Stimulated activated CD8-positive, alpha-beta memory T cell treated with anti-CD3 and anti-CD28 coated beads, Interleukin-12 subunit alpha, Interleukin-12 subunit beta, amount 100 ng/mL, for 24 hours (primary cell): ENCODE measurements around the gene GPR32.
"Not testable (repeated sequence)": the region's sequence is repeated elsewhere in the genome, so short reads cannot be mapped to it uniquely, and the experiment has no call there.

Experiments used
- DNase-seq: peaks from one replicate; pipeline ENCODE4 v3.0.0-alpha.2; 2020; ENCODE audit errors: extremely low read depth

GPR32 gene

DNA sequence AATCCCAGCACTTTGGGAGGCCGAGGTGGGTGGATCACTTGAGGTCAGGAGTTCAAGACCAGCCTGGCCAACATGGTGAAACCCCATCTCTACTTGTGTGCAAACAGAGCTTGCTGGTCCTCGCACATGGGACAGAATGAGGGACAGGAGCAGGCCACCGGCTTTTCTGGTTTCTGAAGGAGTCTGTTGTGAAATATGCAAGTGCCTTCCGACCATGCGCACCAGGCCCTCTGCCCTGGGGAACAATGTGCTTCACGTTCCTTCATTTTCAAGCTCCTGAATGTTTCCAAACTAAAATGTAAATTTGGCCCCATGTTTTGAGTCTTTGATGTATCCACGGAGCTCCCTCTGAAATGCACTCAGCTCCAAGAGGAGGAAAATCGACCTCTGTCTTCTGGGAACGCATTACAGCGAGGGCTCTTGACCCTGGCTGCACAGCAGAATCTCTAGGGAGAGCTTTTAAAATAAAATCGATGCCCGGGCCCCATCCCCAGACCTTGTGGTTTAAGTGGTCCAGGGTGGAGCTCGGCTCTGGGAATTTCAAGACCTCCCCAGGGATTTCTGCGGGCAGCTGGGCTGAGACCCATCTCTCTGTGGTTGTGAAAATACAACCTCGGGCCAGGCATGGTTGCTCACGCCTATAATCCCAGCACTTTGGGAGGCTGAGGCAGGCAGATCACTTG lies 10.6 kb downstream of the GPR32 start:
- DNase-seq: no peak

DNA sequence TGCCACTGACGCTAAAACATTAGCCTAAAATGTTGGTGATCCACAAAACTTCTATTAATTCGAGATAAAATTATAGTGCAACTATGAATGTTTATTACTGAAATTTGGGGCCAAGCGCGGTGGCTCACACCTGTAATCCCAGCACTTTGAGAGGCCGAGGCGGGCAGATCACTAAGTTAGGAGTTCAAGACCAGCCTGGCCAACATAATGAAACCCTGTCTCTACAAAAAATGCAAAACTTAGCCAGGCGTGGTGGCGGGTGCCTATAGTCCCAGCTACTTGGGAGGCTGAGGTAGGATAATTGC lies 13.5 kb downstream of the GPR32 start:
- not testable (repeated sequence) for DNase-seq

DNA sequence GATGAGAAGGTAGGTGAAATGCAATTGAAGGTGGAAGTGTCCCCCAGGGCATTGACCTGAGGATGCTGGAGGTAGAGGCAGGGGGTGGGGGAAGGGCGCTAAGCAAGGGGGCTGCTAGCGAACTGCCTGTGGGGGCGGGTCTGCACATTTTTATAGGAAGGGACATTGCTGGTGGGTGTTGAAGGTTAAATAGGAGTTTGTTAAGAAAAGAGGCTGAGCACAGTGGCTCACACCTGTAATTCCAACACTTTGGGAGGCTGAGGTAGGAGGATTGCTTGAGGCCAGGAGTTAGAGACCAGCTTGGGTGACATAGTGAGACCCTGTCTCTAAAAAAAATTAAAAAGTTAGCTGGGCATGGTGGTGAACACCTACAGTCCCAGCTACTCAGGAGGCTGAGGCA lies 14.4 kb downstream of the GPR32 start:
- no peak for DNase-seq

DNA sequence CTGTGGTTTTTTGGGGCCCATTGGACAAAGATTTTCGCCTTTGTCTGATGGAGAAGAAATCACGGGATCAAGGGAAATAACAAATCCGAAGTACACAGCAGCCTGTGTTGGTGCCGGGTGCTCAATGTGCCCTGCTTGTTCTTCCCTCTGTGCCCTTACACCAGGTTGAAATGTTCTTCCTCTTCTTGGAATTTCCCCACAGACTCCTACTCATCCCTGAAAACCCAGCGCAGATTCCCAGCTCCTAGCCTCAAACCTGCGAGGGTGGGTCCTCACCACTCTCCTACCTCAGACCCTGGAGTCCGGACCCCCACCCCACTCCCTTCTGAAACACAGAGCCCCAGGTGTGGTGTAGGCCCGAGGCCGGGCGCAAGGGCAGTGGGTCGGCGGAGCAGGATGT lies 15.1 kb downstream of the GPR32 start:
- DNase-seq: no peak

DNA sequence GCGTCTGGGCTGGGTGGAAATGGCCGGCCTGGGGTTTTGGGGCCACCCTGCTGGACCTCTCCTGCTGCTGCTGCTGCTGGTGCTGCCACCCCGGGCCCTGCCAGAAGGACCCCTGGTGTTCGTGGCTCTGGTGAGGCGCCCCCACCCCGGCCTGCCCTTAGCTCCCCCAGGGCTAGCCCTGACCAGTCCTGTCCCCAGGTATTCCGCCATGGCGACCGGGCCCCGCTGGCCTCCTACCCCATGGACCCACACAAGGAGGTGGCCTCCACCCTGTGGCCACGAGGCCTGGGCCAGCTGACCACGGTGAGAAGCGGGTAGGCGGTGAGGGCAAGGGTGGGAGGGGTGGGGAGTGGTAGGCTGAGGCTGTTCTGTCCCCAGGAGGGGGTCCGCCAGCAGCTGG lies 20.1 kb downstream of the GPR32 start, which contains the start of gene ACP4:
Gene ACP4, plus strand, starts transcription at position 20 of the 400 bp plus-strand sequence. Its CDS starts 0 bp downstream, at position 20.
- no peak for DNase-seq

DNA sequence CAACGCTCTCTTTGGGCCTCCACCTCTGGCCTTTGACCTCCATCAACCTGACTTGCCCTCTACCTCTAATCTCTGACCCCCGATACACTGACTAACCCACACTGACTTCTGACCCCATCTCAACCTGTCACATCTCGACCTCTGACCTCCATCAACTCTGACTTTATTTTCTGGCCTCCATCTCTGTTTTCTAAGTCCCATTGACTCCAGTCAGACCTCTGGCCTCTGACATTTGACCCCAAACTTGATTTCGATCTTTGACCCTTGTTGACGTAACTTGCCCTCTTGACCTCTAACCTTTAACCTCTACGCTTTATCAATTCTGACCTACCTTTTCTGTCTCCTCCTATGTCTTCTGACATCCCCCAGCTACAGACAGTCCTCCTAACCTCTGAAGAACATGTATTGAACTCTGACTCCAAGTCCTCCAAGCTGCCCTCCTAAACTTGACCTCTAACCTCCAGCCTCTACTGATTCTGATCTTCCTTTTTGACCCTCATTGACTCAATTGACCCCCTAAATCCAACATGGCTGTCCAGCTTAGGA lies 20.7 kb downstream of the GPR32 start:
- DNase-seq: no peak

DNA sequence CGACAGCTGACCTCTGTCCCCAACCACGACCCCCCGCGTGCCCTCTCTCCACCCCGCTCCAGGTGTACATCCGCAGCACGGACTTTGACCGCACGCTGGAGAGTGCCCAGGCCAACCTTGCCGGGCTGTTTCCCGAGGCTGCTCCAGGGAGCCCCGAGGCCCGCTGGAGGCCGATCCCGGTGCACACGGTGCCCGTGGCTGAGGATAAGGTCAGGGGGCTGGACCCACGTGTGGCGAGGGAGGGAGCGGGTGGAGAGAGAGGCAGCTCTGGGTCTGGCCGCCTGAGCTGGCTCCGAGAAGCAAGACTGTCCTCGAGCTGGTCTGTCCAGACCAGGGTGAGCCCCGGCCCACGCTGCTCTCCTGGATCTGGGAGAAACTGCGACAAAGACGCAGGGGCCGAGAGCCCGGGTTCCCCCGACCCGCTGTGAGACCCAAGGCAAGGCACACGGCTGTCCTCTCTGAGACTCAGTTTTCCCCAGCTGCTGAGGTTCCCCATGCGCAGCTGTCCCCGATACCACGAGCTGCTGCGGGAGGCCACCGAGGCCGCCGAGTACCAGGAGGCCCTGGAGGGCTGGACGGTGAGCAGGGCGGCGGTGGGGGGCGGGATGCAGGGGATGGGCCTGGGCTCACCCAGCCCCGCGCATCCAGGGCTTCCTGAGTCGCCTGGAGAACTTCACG lies 21.5 kb downstream of the GPR32 start:
- DNase-seq: no peak

DNA sequence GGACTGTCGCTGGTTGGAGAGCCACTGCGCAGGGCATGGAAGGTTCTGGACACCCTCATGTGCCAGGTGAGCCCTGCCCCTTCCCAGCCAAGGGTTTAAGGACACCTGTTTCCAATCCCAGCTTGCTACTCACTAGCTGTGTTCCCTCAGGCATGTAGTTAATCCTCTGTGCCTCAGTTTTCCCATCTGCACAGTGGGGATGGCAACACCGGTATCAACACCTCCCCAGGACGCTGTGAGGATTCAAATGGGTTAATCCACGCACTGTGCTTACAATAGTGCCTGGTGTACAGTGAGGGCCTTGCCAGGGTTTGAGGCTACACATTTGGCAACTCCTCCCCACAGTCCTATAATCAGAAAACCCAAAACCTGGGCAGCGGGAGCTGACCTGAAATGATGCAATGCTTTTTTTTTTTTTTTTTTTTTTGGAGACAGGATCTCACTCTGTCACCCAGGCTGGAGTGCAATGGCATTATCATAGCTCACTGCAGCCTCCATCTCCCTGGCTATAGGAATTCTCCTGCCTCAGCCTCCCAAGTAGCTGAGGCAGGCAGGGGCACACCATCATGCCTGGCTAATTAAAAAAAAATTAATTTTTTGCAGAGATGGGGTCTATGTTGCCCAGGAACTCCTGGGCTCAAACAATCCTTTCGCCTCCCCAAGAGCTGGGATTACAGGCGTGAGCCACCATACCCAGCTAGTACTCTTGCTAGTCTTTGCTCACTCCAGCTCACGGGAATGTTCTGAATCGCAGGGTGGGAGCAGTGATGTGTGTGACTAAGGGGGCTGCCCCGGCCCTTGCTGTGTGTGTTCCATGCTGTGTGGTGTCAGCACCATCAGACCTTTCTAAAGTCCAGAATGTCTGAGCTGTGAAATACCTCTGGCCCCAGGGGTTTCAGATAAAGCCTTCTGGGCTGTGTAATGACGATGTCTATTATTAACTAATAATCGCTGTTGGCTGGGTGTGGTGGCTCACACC lies 22.3 kb downstream of the GPR32 start:
- DNase-seq: no peak

DNA sequence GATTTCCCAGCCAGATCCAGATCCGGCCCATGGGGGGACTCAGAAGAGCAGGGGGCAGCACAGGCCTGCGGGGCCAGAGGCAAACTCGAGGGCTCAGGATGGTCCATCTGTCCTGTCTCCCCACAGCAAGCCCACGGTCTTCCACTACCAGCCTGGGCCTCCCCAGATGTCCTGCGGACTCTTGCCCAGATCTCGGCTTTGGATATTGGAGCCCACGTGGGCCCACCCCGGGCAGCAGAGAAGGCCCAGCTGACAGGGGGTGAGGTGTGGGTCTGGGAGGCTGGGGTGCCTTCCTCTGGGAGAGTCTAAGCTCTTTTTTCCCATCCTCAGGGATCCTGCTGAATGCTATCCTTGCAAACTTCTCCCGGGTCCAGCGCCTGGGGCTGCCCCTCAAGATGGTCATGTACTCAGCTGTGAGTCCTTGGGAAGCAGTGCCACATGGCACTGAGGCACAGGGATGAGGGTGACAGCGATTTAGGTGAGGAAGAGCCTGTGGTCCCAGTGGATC lies 23.3 kb downstream of the GPR32 start:
- DNase-seq: no peak

DNA sequence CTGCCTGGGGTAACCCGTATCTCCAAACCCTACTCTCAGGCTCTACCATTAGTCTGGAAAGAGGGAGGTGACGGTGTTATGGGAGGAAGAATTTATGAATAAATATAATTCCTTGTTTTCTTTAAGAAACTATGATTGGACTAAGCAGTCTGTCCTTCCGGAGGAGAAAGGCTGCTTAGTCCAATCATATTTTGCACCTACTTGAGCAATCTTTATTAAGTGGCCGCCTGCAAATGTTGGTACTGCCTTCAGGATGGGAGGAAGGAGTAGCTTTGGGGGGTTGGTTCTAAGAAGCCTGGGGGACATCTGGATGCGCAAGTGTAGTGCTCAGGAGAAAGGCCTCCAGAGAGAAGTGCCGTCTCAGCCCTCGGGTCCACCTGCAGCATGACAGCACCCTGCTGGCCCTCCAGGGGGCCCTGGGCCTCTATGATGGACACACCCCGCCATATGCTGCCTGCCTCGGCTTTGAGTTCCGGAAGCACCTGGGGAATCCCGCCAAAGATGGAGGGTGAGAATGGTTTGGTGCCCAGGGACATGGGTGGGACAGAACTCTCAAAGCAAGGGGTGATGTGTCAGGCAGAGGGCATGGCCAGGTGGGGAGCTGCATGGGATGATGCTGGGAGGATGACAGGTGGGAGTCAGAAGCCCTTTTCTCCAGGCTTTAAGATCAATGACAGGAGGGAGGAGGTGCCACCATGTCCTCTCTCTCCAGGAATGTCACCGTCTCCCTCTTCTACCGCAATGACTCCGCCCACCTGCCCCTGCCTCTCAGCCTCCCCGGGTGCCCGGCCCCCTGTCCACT lies 24.0 kb downstream of the GPR32 start:
- DNase-seq: no peak

DNA sequence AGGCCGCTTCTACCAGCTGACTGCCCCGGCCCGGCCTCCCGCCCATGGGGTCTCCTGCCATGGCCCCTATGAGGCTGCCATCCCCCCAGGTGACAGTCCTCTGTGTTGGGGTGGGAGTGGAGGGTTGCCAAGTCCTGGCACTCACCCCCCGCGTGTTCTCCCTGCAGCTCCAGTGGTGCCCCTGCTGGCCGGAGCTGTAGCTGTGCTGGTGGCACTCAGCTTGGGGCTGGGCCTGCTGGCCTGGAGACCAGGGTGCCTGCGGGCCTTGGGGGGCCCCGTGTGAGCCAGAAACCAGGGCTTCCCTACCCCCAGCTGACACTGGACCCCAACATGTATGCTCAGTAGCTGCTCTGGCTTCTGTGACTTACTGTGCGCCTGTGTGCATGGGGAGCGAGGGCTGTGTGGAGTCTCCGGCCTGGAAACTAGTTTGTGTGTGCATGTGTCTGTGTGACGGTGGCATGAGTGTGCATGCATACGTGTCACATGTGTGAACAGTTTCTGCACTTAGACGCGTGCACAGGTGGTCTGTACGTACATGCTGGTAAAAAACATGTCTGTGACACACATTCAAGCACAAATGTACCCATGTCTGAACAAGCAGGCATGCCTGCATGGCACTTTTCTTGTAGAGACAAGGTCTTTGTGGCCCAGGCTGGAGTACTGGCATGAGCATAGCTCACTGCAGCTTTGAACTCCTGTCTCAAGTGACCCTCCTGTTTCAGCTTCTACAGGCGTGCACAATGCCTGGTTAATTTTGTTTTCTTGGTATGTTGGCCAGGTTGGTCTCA lies 24.8 kb downstream of the GPR32 start:
- DNase-seq: no peak

DNA sequence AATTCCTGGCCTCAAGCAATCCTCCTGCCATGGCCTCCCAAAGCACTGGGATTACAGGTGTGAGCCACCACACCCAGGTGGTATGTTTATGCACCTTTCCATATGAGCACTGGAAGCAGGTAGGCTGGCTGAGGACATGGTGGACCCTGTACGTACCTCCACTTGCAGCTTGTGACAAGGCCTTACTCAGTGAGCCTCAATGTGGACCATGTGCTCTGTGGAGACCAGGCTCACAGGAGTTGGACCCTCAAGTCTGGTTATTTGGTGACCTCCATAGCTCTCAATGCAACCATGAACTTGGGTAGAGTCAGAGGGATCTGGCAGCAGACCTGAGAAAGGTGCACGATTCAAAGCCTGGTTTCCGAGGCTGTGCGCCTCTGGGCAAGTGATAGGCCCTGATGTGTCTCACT lies 25.4 kb downstream of the GPR32 start:
- no peak for DNase-seq

DNA sequence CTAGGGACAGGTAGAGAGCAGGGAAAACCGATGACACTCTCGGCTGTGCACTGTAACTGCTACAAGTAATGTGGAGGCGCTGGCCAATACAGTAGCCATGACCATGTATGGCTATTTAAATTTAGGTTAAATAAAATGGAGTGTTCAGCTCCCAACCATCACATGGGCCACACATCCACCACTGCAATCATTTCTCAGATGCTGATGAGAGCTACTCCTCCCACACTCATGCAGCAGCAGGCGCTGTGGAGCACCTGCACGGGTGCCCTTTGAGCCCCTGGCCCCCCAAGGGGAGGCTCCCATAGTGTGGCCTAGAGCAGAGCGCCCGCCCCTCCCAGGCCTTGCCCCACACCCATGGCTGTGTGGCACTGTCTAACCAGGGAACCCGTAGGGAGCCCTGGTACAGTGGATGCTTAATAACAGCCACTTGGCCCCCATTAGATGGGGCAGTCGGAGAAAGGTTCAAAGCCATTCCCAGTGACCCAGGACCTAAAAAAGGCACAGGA lies 25.9 kb downstream of the GPR32 start:
- DNase-seq: no peak

DNA sequence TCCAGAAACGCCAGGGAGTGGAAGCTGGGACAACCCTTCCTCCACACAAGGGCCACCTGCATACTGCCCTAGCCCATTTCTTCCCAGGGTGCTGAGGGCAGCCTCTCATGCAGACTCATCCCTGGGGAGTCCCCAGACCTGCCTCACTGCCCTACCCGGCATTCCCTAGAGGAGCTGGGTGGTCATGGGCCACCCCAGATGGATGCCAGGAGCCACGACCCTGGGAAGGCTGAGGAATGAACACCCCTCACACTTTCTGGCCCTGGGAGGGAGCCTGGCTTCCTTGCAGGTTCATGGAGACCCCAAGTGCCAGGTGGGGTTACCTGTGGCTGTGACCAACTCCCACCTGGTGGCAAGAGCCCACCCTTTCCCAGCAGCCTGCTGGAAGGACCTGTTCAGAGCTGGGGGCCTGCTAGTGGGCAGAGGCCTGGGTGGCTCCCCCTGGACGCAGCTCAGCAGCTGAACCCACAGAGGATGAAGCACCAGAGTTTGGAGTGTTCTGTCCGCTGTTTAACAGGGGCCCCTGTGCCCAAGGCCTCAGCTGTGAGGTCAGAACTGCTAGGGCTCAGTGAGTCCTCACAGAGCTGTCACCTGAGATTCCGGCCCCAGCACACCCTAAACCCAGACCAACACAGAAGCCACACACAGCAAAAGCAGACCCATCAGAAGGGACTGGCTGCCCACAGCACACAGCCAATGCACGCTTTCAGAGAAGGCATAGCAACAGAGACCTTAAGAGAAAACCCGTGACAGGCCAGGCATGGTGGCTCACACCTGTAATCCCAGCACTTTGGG lies 26.6 kb downstream of the GPR32 start:
- DNase-seq: no peak

DNA sequence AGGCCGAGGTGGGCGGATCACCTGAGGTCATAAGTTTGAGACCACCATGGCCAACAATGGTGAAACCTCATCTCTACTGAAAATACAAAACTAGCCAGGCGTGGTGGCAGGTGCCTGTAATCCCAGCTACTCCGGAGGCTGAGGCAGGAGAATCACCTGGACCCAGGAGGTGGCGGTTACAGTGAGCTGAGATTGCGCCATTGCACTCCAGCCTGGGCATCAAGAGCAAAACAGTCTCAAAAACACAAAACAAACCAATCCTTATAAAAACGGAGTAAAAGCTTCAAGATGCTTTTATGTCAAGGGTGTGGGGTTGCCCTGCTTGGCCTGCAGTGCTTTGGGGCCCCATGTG lies 27.1 kb downstream of the GPR32 start:
- DNase-seq: no peak

DNA sequence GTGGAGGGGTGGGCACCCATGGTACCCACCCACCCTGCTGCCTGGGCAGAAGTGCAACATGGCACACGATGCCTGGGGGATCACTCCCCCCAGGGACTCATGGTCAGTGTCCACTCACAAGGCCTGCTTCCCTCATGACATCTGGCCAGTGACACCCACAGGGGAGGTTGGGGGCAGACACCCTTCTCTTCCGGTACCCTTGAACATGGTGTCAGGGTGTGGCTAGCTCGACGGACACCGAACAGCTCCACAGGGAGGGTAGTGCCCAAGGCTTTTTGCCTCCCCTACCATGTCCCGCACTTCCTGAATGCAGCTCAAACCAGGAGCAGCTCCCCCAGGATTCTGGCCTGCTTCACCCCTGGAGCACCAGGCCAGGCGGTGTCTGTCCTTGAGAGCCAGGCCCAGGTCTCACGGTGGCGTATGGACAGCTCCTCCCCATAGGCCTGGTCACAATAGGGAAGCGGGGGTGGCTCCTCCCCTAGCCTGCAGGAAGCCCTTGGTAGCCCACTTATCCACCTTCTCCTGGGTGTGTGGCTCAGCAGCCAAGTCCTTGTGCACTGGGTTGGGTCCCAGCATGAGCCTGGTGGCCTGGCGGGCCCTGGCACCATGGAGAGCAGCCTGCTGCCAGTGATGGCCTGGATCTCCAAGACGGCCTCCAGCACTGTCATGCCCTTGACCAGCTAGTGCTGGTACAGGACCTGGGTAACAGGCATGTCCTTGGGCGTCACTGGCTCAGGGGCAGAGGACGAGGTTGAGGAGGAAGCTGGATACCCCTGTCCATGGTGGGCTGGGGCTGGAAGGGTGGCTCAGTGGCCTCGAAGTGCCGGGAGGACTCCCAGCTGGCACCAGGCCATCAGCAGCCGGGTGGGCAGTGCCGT lies 27.8 kb downstream of the GPR32 start:
- no peak for DNase-seq

DNA sequence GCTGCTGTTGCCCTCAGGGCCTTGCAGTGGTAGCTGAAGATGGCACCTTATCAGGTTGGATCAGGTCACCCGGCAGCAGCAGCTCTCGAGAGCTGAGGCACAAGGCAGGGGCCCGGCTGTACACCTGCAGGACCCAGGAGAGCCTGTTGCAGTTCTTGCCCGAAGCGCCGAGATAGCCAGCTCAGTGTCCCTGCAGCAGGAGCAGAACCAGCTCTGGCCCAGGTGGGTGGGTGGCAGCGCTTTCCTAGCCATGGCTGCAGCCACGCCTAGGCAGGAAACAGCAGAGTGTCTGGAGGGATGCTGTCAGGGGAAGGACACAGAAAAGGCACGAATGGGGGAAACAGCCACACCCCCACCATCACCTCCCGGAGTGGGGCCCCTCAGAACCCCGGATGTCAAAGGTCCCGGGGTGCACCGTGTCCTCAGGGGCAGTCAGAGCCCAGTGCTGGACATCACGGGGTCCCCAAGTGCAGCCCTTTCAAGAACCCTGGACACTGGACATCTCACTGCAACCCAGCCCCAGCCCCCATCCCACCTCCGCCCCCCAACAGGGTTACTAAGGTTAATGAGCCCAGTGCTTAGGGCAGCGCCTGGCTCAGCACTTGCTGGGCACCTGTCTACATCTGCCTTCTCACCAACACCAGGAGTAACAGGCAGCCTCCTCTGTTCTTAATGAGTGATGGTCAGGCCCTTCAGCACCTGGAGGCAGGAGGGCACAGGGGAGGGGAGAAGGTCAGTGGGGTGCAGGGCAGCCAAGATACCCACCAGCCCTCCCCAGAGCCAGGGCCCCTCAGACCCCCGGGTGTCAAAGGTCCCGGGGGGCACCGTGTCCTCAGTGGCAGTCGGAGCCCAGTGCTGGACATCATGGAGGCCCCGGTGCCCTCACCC lies 28.6 kb downstream of the GPR32 start:
- DNase-seq: no peak

DNA sequence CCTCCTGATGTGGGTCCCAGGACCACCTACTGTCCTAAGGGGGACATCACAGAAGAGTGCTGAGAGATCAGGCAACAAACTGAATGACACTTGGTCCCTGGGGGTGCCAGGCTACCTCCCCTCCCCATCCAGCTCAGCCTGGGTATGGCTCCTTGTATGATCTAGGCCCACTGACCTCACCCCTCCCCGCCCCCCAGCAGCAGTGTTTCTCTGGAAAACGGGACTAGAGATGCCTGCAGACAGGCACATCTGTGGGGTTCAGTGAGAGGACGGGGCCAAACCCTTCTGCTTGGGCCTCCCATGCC lies 29.2 kb downstream of the GPR32 start:
- DNase-seq: no peak
